HG02938 (cell line): ENCODE measurements around the gene CACNB1.

ENCODE experiments used
- ATAC-seq: cut with Tn5 transposase; IDR thresholded peaks from one replicate; pipeline ENCODE4 v1.9.1; 2021; ENCODE audit warnings: mild to moderate bottlenecking, moderate library complexity; ENCODE audit not compliant: unreplicated experiment

The CACNB1 gene

DNA sequence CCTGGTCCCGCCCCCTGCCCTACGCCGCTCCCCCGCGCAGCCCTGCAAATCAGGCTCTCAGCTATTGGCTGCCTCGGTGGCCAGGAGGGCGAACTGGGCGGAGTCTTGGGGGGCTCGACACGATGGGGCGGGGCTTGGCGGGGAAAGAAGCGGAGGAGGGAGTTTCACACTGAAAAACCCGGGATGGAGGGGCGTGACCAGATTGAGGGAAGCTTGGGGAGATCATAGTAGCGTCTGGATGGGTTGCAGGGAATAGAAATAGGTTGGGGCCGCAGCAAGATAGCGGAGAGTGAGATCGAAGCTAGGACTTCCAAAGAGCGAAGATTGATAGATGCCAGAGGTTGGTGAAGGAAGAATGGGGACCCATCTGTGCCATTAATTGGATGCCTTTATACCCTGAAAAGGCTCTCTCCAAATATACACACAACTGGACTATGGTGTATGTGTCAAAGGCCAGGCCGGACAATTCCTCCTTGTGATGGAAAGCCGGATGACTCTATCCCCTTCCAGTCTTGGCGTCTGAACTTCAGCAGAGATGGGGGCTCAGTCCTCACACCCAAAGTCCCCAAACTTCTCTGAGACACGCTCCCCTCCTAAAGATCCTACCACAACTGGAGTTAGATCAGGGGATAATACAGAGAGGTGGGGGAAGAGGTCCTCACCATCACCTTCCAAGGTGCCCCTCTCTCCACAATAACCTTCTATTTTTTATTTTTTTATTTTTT, 28.7 kb upstream of the CACNB1 start:
- no peak for ATAC-seq

DNA sequence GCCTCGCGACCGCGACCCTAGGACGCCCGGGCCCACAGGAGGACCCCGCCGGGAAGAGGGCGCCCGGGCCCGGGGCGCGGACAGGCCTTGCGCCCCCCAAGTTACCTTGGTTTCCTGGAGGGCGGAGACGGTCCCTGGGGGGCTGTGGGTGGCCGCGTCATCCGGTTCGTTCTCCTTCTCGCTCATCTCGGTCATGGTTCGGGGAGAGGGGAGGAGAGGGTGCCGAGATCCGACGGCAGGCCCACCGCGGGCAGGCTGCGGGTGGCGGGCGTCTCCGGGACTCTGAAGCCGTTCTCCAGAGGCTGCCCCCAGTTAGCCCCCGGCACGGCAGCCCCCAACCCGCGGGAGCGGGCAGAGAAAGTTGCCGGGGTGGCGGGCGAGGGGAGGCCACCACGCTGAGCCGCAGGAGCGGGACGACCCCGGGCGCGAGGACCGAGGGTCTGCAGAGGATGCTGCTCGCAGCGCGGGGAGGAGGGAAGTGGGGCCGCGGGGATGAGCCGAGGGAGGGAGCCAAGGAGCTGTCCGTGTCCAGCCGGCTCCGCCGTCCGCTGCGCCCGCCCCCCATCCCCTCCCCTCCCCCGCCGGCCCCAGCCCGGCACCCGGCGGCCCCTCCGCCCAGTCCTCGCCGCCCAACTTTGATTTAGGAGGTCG, 28.0 kb upstream of the CACNB1 start, which contains the start of gene STAC2:
Gene STAC2 (minus strand): TSS at position 638 of the 651 bp plus-strand sequence. CDS start 443 bp downstream, at position 195.
- ATAC-seq: no peak

DNA sequence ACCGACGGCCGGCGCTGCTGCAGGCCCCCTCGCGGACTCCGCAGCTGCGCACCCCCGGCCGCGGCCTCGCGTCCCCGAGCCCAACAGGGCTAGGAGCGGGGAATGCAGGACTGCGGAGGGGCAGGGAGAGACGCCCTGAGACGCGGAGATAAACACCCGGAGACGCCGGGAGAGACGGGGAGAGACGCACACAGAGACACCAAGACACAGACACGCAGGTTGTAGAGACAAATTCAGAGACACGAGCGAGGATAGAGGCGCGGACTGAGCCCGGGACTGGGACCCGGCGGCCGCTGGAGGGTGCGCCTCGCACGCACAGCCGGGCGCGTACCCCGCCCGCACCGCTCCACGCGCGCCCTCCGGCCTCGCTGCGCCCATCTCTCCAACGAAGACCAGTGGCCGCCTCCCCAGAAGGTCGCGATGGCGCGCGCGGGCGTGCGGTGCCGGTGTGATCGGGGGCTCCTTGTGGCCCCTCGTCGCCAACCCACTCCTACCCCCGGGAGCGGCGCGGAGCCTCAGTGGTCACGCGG, 27.4 kb upstream of the CACNB1 start:
- ATAC-seq: no peak

DNA sequence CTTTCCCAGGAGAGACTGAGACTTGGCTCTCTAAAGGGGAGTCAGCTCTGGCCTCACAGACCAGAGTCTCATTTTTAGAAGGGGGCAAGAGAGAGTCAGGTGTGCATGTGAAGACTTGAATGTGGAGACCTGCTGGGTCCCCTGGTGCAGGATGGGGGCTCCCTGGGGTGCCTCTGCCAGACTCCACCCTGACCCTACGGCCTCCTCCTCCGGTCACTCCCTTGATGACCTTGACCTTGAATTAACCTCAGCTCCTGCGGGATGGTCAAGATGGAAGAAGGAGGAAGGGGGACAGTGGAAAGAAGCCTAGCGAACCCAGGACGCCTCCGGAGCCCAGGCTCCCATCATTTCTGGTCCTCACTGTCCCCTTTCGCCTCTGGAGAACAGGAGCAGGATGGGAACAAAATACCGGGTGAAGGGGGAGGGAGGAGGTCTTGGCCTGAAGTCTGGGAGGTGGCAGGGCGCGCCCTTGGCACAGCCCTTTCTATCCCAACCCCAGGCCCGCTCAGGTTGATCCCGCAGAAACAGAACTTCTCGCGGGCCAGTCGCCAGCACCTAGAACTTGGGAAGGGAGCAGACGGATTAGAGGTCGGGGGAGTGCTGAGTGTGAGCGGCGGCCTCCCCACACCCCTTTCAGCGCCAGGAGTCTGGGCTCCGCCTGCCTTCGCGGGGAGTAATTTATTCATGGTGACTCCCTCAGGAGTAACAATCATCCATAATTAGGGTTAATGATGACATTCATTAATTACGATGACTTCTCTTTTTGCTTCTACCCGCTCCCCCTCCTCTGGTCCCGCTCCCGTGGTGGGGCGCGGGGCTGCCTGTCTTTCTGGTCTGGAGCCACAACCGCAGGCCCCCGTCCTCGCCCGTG, 26.7 kb upstream of the CACNB1 start:
- no peak for ATAC-seq

DNA sequence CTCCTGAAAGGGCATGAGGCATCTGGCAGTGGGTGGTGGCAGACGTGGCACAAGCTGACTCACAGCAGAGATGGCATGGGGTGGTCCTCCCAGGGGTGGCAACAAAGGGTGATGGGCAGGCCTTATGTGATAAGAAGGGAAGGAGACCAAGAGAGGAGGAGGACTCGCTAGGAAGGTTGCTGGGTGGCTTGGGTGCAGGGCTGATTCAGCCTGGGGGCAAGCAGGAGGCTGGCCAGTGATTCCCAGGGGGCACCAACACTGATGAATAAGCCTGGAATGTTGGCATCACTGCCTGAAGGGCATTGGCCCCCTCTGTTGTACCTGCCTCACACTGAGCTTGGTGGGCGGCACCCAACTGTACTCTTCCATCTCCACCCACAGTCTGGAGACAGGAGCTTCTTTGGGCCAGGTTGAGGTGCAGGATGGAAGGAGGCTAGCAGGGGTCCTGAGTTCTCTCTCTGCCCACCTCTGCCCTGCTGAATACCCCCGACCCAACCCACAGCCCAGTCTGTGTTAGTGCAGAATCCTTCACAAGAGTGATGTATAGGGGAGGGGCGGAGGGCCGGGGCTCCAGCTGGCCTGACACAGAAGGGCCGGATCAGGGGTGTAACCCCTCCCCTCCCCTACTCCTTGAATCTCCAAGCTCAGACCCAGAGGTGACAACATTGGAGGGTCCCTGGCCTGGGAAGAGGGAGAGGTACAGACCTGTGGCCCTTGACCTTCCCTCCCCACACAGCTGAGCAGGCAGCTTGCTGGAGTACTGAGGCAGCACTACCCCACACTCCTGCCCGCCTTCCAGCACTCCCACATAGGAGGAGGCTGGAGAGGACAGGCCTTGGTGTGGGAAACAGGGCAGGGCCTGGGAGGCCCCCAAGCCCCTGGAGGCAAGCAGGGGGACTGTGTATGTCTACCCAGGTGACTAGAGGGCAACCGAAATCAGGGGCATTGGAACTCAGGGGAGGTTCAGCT, 25.7 kb upstream of the CACNB1 start:
- ATAC-seq: no peak

DNA sequence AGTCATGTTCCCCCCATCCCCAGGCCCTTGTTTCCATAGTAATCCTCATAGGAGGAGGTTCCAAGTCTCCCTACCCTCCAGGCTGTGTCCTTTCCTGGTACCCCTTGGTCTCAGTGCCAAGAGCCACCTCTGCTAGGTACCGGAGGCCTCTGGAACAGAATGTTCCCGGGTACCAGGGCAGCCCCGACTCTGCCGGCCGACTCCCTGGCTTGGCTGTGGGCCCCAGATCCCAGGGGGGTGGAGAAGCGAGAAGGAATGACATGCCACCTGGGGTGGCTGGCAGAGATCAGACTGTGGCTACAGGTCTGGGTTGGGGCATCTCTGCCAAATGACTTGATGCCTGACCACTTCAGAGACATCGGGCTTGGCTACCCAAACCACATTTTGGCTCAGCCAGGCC, 24.7 kb upstream of the CACNB1 start:
- ATAC-seq: no peak

DNA sequence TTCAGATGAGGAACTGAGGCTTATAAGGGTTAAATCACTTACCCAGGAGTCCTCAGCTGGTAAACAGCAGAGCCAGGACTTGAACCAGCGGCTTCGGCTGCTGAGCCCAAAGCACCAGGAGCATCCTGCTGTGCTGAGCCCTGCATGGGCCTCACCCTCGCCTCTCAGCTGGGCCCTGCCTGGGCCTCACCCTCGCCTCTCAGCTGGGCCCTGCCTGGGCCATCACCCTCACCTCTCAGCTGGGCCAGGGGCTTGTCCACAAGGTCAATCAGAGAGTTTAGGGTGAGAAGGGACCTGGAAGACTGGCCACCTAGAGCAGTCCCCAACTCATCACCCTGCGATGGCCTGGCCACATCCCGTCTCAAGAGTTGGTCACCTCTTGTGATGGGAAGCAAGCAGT, 24.1 kb upstream of the CACNB1 start:
- no peak for ATAC-seq

DNA sequence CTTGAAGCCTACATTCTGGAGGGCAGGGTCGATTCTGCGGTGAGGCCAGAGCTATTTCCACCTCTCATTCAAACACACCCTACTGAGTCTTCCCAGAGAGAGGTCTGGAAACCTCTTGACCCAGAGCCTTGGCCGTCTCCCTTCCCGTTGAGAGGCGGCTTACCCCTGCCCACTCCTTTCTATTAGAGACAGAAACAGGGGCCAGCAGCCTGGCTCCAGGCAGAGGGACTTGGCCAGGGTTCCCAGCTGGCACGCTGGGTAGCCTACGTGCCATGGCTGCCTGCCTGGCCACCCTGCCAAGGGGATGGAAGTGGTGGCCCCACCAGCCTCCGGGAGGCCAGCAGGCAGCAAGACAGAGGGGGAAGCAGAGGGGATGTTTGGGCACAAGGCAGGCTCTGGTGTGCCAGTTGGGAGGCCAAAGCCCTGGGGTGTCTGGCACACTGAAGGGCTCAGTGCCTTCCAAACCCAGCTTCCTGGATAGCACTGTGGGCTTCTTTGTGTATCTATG, 22.2 kb upstream of the CACNB1 start:
- no peak for ATAC-seq

DNA sequence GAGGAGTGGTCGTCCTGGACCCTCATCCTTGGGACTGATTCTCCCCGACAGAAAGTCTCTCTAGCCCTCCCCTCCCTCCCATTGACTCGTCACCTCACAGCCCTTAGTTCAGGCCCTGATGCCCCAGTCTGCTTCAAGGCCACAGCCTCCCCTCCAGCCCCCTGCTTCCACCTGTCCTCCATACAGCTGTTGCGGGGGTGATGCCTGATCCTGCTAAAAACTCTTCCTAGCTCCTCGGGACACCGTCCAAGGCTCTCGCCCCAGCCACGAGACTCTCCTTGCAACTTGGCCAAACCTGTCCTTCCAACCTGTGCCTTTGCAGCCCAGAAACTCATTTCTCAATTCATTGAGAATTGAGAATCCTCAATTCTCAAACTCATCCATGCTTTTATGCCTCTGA, 21.4 kb upstream of the CACNB1 start:
- no peak for ATAC-seq

DNA sequence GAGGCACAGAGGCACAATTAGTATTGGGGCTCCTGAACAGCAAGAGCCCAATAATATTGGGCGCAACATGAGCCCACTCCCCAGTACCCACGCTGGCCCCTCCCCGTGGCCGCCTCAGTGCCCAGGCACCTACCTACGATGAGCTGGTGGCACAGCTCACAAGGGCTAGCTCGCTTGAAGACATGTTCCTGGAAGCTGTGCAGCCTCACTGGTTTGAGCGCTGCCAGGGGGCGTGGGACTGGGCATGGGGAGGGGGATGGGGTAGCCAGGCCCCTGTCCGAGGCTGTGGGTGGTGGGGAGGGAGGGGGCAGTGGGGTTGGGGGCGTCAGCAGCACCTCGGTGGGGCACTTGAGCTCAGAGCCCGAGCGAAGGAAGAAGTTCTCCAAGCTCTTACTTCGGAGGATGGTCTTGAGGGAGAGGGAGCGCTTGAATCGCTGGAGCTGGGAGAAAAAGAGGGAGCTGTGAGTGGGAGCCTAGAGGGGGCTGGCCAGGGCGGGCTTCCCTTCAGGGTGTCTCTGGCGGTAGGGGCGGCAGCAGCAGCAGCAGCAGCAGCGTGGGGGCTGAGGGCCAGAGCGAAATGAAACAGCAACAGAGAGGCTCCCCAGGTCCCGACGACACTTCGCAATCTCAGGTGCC, 20.4 kb upstream of the CACNB1 start:
- no peak for ATAC-seq

DNA sequence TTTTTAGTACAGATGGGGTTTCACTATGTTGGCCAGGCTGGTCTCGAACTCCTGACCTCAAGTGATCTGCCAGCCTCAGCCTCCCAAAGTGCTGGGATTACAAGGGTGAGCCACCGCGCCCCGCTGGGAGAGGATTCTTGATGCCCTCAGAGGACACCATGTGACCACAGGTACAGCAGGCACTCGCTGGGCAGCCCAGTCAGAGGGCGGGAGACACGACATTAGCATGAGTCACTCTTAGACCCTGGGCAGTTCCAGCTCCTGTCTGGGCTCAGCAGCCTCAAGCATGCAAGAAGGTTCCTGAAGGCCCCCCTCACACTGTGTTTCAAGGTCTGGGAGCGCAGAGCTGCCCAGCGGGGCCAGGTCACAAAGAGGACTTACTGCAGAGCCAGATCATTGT, 16.4 kb upstream of the CACNB1 start:
- no peak for ATAC-seq

DNA sequence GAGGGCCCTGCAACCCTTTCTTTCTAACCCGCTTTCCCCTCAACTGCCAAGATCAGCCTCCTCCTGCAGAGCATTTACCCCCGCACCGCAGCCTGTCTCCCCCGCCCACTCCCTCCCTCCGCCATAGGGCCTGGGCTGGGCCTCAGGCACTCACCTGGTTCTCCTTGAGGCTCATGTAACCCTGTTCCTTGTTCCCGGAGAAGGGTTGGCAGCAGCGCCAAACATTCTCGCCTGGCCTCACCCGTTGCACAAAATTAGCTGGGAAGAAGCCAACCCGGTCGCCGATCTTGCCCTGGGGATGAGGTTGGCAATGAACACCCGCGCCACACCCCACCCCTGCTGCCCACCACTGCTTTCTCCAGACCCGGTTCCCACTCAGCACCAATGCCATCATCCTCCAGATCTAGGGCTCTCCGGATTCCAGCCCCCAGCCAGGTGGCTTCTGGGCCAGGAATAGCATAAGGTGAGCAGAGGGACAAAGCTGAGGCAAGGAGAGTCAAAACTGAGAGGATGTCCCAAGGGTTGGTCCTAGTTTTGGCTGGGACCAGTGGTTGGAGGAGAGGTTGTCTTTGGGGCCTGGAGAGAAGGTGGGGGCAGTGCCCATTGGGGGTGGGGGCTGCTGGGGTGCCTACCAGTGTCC, 15.5 kb upstream of the CACNB1 start:
- ATAC-seq: no peak

DNA sequence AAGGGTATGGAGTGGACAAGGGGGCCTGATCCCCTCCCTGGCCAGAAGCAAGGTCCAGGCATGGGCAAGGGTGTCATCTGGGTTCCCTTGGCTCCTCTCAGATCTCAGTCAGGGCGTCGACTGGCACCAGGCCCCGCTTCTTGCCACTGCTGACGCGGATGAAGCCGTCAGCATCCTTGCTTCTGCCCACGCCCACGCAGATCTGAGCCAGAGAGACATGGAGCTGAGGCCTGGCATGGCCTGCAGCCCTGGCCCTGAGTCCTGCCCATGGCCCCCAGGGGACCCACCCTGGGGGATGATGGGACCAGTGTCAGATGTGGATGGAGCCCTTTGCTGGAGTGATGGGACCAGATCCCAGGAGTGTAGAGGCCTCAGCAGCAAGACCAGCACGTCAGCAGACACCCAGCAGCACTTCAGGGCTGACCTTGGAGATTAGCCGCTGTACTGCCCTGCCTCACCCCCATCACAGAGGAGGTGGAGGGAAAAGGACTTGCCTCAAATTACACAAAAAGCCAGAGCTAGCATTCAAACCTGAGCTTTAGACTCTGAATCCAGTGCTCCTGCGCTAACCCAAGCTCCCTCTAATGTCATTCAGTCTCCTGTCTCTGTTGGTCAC, 14.8 kb upstream of the CACNB1 start:
- no peak for ATAC-seq

DNA sequence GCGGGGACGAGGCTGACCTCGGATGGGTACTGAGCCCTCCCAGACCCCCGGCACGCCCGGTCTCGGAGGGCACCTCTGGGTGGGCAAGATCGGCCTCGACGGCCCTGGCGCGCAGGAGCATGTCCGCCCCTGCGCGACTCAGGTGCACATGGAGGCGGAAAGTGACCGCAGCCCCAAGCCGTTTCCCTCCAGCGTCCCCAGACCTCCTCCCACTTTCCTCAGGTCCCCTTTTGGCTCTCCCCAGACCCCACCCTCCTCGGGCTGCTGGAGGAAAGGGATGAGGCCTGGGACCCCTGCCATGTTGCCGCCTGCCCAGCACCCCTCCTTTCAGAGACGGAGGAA, 12.6 kb upstream of the CACNB1 start:
- ATAC-seq: no peak

DNA sequence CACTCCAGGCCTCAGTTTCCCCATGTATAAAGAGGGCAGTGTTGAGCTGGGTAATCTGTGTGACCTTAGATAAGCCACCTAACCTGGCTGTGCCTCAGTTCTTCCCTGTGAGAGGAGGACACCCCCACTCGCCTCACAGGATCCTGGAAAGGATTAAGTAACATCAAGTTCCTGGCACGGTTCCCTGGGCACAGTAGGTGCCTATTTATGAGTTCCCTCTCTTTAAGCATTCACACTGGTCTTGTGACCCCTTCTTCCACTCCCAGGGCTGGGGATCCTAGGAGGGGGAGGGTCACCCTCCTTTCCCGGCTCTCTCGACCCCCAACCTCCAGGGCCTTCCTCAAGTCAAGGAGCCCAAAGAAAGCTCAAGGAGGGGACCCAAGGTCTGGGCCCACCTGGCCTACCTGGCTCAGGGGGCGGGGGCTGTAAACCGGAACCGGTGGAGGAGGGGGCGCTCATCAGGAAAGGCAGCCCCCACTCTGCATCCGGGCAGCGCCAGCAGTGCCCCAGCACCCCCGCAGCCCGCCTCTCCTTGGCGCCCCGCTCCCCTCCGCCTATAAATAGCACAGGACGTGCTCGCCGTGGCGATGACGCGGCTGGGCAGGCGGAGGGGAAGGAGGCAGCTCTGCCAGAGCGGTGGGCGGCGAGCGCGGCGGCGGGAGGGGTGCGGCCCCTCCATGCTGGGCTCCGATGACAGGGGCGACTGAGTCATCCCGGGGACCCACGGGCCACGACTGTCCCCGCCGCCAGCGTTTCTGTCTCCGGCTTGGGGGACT, 12.0 kb upstream of the CACNB1 start:
- no peak for ATAC-seq

DNA sequence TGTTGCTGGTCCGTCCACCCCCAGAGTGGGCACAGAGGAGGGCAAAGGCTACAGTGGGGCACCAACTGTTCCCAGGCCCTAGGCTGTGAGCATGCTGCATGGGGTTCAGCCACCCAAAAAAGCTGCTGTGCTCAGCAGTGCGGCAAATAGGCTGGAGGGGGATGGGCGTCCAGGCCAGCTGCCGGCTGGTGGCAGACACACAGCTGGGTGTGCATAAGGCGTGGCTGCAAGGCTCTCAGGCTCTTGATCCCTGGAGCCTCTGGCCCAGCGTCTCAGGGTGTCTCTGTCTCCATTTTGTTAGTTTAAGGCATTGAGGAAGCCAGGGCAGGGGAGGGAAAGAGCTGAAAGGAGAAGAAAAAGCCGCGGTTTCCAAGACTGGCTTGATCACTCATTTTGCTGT, 11.4 kb upstream of the CACNB1 start:
- ATAC-seq: no peak

DNA sequence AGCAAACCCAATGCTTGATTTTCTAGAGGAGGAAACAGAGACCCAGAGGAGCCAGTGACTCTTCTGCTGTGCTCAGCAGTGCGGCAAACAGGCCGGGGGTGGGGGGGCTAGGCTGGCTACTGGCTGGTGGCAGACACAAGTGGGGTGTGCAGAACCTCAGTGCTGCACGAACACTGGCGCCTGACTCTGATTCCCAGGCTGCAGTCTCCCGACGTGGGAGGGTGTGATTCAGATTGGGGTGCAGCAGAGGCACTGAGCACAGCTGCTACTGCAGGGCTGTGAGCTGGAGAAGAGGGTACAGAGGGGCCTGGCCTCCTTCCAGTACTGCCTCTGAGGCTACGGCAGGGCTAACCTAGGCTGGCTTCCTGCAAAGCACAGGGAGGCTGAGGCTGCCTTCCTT, 10.7 kb upstream of the CACNB1 start:
- no peak for ATAC-seq

DNA sequence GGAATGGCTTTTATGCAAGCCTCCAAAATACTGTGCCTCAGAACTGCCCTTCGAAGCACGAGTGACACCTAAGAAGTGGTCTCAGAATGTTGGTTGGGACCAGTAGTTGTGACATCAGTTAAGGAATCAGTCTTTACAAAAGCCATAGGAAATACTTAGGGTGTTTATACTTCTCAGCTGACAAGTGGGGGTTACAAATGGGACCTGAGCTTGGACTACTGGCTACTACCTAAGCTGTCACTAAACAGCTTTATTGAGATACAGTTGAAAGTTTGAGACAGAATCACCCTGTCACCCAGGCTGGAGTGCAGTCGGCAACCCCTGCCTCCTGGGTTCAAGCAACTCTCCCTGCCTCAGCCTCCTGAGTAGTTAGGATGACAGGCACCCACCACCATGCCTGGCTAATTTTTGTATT, 7.7 kb upstream of the CACNB1 start:
- no peak for ATAC-seq
